ENCODE data around the gene FARP1. TPM values are rescaled to one million over a fixed set of nuclear protein-coding genes. Genes with fewer than 3 reads are reported as not detected.

Gene FARP1
- total RNA-seq, 2 donors from 2014 or later: 0.55 to 2.4 TPM

DNA sequence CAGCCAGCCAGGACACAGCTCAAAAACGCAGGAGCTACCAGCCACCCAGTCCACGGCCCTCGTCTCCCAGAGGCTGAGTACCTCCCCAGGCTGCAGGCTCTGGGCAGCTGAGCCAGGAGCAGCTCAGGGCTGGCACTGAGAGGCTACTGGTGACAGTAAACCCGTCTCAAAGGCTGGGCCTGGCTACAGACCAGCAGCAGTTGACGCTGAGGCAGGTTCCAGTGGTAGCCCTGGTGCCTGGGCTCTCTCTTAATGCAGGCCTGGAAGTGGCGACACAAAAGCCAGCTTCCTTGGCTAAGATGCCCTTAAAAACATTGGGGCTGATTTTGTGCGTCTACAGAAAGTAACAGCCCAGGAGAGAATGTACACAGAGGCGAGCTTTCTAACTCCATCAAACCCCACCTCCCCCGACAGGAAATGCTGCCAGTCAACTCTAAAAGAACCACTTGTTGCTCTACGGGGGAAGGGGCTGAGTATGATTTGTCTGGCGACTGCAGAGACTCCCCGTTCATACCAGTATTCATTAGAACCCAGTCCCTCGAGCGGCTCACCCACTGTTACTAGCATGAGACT, 307.7 kb downstream of the FARP1 start:
- Mint-ChIP-seq H3K4me1 (ENCODE audit: low read depth) (peaks cover 20% of the 10 kb centered on the region), H3K27ac (peak overlapping the region; percentile 83), H3K27me3 (ENCODE audit: low read depth) (no peaks in the 10 kb centered on the region), H3K4me3 (no peak overlapping the region), H3K9me3 (no peaks in the 10 kb centered on the region), H3K36me3 (ENCODE audit: insufficient read depth in 2 of 2) (peaks cover 0 to 13% of the 10 kb centered on the region in 2 donors)
- ATAC-seq (replicated peaks in 1 of 2) (peak; percentile 62 to 64), DNase-seq (peak; percentile 25 to 30)

DNA sequence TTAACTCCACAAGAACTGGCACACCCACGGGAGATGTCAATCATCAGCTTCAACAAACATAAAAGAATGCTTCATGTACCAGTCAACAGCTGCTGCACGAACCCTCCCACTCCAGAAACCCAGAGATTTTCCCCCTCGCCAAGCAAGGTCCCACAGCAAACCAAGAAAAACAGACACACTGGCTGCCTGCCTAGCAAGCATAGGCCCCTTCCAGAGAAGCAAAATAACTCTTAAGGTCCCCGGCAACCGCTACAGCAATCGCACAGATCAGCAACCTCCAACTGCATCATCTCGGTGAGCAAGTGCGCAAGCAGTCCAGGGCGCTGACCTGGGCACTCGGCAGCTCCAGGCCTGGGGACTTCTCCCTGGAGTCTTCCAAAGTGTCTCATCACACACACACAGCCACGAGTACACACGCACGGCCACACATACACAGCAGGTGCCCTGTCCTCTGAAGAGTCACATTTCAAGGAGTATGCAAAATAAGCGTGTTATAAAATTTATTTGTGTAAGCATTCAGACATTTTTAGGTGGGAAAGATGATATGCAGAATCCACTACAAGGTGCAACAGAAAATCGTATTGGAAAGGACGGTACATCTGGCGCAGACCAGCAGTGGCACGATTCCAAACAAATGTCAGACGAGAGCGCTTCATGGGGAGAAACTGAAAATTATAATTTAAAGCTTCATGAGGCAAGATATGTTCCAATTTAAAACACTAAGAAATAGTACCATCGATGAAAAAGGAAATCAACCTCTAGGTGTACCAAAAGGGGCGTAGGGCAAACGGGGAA, 309.0 kb downstream of the FARP1 start:
- H3K4me3 Mint-ChIP-seq: no peak overlapping the region
- DNase-seq: no peak
- H3K27ac Mint-ChIP-seq: peak overlapping the region; percentile 83
- no peaks in the 10 kb centered on the region for H3K27me3 Mint-ChIP-seq (ENCODE audit: low read depth)
- H3K9me3 Mint-ChIP-seq: no peaks in the 10 kb centered on the region
- peaks cover 15% of the 10 kb centered on the region for H3K4me1 Mint-ChIP-seq (ENCODE audit: low read depth)
- peaks cover 0 to 13% of the 10 kb centered on the region in 2 donors for H3K36me3 Mint-ChIP-seq (ENCODE audit: insufficient read depth in 2 of 2)
- ATAC-seq (replicated peaks in 1 of 2): no peak

DNA sequence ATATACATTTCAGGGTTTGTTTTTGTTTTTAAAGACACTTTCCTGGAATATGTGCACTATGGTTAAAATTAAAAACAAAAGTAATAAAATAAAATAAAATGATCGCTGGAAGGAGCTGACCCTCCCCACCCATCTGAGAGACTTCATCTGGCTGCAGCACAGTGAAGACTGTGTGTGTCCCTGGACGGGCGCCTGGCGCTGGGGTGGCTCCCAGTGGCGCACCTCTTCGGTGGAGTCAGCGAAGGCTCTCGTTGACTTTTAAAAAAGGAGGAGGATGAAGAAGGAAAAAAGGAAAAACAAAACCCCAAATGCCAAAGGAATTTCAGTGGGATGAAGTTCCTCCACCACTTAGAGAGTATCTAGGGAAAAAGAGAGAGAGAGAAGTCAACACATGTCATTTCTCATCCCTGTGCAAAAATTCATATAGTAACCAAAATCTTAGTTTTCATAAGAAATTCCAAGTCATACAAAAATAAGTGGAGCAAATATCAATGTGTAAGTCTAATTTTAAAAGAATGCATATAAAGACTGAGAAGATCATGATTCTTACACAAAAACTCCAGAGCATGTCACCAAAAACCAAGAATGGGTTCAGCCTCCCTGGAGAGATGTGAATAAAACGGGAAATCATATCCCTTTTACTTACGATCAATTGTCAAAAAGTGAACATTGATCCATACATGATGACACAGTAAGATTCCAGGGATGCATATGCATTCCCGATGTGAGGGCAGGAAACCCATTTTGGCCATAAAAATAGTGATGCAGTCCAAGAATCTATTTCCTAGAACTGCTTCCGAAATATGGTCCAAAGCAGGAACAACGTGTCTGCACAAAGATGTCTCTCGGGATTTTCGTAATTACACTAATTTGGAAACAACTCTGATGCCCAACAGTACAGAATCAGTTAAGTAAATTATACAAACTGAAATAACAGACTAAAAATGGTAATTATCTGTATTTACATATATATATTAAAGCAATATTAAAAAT, 310.3 kb downstream of the FARP1 start:
- H3K9me3 Mint-ChIP-seq: no peaks in the 10 kb centered on the region
- H3K27me3 Mint-ChIP-seq (ENCODE audit: low read depth): no peaks in the 10 kb centered on the region
- no peak overlapping the region for H3K4me3 Mint-ChIP-seq
- peak overlapping the region; percentile 48 for H3K27ac Mint-ChIP-seq
- peaks cover 15% of the 10 kb centered on the region for H3K4me1 Mint-ChIP-seq (ENCODE audit: low read depth)
- no peak for ATAC-seq (replicated peaks in 1 of 2)
- peaks cover 3 to 13% of the 10 kb centered on the region in 2 donors for H3K36me3 Mint-ChIP-seq (ENCODE audit: insufficient read depth in 2 of 2)
- DNase-seq: no peak

DNA sequence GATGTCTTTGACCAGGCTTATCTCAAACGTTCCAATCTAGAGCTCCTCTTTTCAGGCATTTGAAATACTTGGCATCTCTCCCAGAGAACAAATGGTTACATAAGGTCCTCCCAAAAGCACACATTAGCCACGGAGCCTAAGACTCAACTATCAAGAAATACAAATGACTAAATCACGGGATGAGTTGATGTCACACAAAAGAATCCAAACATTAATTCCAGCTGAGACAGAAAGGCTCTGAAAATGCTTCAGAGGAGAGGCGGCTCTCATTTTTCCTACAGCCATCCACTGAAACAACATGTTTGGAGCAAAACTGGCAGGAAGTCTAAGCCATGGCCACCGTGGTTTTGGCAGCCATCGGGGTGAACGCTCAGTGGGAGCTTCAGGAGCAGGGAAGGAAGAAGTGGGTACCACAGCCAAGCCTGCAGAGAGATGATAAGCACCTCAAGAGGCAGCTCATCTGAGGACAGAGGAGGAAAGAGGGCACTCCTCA, 311.5 kb downstream of the FARP1 start:
- H3K9me3 Mint-ChIP-seq: no peaks in the 10 kb centered on the region
- H3K27me3 Mint-ChIP-seq (ENCODE audit: low read depth): no peaks in the 10 kb centered on the region
- no peak for ATAC-seq (replicated peaks in 1 of 2)
- H3K36me3 Mint-ChIP-seq (ENCODE audit: insufficient read depth in 2 of 2): peaks cover 3 to 13% of the 10 kb centered on the region in 2 donors
- no peak overlapping the region for H3K27ac Mint-ChIP-seq
- H3K4me3 Mint-ChIP-seq: no peak overlapping the region
- no peak for DNase-seq
- H3K4me1 Mint-ChIP-seq (ENCODE audit: low read depth): peaks cover 15% of the 10 kb centered on the region

DNA sequence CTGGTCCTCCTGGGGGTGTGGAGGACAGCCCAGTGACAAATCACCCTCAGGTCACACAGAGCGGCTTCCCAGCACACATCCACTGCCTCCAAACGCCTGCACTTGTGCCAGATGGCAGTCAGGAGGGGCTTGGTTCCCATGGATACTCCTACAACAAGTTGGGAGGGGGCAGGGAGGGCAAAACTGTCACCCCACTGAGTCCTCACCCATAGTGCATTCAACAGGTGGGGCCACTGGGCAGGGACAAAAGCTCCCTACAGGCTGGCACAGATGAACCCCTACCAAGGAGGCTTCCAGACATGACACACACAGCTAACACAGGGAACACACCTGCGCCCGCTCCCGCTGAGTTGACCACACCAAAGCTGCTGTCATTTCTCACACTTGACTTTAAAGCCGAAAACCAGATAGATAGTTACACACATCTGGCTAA, 313.5 kb downstream of the FARP1 start:
- H3K4me1 Mint-ChIP-seq (ENCODE audit: low read depth): peaks cover 8% of the 10 kb centered on the region
- H3K4me3 Mint-ChIP-seq: no peak overlapping the region
- peak overlapping the region; percentile 8 for H3K27ac Mint-ChIP-seq
- H3K9me3 Mint-ChIP-seq: no peaks in the 10 kb centered on the region
- no peaks in the 10 kb centered on the region for H3K27me3 Mint-ChIP-seq (ENCODE audit: low read depth)
- ATAC-seq (replicated peaks in 1 of 2) (peak in 1 of 2 donors; percentile 25), DNase-seq (no peak)
- peaks cover 3 to 19% of the 10 kb centered on the region in 2 donors for H3K36me3 Mint-ChIP-seq (ENCODE audit: insufficient read depth in 2 of 2)

DNA sequence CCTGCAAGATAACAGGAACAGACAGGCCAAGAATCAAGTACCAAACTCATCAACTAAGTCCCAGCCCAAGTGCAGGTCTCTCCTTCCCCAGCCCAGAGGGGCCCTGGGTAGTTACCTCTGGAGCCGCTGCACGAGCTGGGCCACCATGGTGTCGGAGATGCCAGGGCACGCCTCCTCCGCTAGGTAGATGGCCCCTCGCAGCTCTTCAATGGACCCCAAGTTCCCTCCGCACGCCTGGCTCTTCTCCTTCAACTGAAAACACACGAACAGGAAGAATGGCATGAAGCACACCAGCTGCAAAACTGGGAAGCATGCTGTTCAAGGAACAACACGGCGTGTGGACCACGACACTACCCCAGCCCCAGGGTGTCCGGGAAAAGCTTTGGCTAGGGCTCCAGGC, 314.2 kb downstream of the FARP1 start:
- Mint-ChIP-seq H3K4me3 (no peak overlapping the region), H3K27ac (peak overlapping the region; percentile 8), H3K4me1 (ENCODE audit: low read depth) (peaks cover 1% of the 10 kb centered on the region), H3K27me3 (ENCODE audit: low read depth) (no peaks in the 10 kb centered on the region), H3K9me3 (no peaks in the 10 kb centered on the region), H3K36me3 (ENCODE audit: insufficient read depth in 2 of 2) (peaks cover 3 to 17% of the 10 kb centered on the region in 2 donors)
- ATAC-seq (replicated peaks in 1 of 2): no peak
- no peak for DNase-seq

DNA sequence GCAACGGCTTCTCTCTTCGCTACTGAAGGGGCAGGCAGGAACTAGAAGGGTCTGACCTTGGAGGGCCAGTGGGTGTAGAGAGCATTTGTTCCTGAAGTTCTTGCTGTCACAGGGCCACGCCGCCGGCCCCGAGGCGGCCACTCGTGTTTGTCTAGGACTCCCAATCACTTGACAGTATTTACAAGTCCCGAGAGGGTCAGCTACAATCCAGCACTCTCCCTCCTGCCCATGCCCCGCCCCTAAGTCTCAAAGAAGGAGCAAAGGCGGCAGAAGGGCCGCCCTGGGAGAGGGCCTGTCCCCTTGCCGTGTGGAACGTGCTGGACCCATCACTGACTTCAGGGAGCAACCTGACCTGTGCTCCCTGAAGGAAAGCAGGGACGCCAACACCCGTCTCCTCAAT, 315.5 kb downstream of the FARP1 start:
- no peak overlapping the region for H3K27ac Mint-ChIP-seq
- no peaks in the 10 kb centered on the region for H3K27me3 Mint-ChIP-seq (ENCODE audit: low read depth)
- no peak for ATAC-seq (replicated peaks in 1 of 2)
- H3K4me3 Mint-ChIP-seq: no peak overlapping the region
- peaks cover 7% of the 10 kb centered on the region for H3K4me1 Mint-ChIP-seq (ENCODE audit: low read depth)
- H3K9me3 Mint-ChIP-seq: no peaks in the 10 kb centered on the region
- peaks cover 10 to 18% of the 10 kb centered on the region in 2 donors for H3K36me3 Mint-ChIP-seq (ENCODE audit: insufficient read depth in 2 of 2)
- no peak for DNase-seq

DNA sequence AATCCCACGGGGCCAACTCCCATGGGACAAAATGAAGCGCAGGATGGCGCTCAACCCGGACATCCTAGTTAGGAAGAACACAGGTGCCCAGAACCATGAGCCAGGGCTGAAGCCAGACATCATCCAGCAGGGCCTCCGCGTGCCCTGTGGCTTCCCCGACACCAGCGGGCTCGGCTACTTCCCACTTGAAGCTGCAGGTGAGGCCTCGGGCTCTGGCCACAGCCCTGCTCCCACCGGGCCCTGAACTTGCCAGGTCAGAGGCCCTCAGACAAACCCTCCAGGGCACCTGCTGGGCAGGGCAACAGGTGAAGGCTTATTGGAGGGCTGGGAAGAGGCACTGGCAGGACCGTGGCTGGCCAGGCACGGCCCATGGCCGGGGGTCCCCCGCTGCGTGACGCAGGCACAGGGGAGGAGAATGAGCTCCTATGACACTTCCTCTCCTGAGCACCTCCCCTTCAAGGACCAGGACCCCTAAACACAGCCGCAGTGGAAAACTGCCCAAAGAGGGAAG, 316.3 kb downstream of the FARP1 start:
- Mint-ChIP-seq H3K4me3 (no peak overlapping the region), H3K27ac (peak overlapping the region; percentile 26), H3K36me3 (ENCODE audit: insufficient read depth in 2 of 2) (peaks cover 11 to 22% of the 10 kb centered on the region in 2 donors), H3K4me1 (ENCODE audit: low read depth) (peaks cover 7% of the 10 kb centered on the region), H3K9me3 (no peaks in the 10 kb centered on the region), H3K27me3 (ENCODE audit: low read depth) (no peaks in the 10 kb centered on the region)
- no peak for DNase-seq
- ATAC-seq (replicated peaks in 1 of 2): no peak

DNA sequence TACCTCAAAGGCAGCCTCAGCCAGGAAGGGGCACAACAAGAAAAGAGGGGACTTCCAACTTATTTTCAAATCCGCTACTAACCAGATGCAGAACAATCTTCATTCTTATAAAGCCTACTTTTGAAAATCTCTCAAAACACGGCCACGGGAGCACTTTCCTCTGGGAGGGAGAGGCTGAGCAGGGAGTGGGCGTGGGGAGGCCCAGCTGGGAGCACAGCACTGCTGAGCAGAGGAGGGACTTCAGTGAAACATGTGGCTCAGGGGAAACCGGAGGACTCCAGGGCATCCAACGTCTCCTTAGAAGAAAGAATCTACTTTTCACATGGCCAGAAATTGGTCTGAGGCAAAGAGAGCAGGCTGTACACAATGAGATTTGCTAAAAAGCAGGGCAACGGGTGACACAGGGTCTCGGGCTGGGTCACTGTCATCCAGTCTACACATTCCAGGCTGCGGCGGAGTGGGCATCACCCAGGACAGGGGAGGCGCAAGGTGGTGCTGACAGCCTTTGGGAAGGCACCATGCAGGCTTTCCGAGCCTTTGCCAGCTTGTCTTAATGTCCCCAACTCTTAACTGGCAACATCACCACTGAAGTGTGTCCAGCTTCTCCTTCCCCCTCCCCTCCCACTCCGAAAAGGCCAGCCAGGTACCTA, 317.0 kb downstream of the FARP1 start:
- no peak overlapping the region for H3K4me3 Mint-ChIP-seq
- peaks cover 11 to 21% of the 10 kb centered on the region in 2 donors for H3K36me3 Mint-ChIP-seq (ENCODE audit: insufficient read depth in 2 of 2)
- peak overlapping the region; percentile 68 for H3K27ac Mint-ChIP-seq
- H3K27me3 Mint-ChIP-seq (ENCODE audit: low read depth): no peaks in the 10 kb centered on the region
- ATAC-seq (replicated peaks in 1 of 2): no peak
- H3K4me1 Mint-ChIP-seq (ENCODE audit: low read depth): peaks cover 7% of the 10 kb centered on the region
- DNase-seq: no peak
- H3K9me3 Mint-ChIP-seq: no peaks in the 10 kb centered on the region

DNA sequence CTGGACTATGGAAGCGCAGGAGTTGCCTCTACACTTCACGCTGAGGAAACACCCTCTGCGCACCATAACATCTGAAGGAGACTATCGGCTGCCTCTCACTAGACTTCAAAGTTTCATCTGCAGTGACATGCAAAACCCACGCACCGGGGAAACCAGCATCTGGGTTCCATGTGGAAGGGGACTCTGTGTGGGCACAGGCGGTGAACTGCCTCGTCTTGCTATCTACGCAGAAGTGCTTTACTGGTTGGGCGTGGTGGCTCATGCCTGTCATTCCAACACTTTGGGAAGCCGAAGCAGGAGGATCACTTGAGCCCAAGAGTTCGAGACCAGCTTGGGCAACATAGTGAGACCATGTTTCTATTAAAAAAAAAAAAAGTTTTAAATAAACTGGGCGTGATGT, 317.6 kb downstream of the FARP1 start:
- H3K27me3 Mint-ChIP-seq (ENCODE audit: low read depth): no peaks in the 10 kb centered on the region
- ATAC-seq (replicated peaks in 1 of 2): no peak
- no peak overlapping the region for H3K4me3 Mint-ChIP-seq
- peaks cover 12% of the 10 kb centered on the region for H3K4me1 Mint-ChIP-seq (ENCODE audit: low read depth)
- no peak for DNase-seq
- H3K9me3 Mint-ChIP-seq: no peaks in the 10 kb centered on the region
- H3K36me3 Mint-ChIP-seq (ENCODE audit: insufficient read depth in 2 of 2): peaks cover 14 to 22% of the 10 kb centered on the region in 2 donors
- peak overlapping the region; percentile 68 for H3K27ac Mint-ChIP-seq

DNA sequence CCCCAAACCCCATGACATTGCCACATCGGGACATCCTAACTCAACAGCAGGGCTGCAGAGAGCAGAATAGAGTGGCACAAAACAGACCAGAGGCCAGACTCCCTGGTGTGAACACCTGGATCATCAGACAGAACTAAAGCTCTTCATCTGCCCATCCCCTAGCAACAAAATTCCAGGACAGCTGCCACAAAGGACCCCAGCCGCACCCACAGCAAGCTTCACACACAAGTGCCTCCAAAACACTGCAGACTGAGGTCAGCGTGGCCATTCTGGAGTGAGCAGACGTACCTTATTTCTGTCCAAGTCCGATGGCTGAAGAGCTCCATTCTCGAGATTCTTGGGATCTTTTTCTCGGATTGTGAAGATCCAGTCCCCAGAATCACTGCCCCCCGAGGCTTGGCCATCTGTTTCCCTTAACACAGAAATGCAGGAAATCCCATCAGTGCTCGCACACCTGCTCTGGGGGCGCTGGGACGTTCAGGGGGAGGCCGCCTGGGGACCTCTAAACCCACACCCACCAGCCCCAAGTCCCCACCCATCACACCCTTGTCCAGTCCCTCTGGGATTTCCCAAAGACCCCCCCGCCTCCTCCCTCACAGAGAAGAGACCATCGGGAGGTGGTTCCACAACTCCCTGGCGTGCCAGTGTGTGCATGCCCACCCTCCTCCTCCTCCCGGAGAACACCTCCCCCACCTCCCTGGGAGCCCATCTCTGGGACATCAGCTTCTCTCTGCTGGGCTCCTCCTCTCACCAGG, 318.8 kb downstream of the FARP1 start:
- H3K4me1 Mint-ChIP-seq (ENCODE audit: low read depth): peaks cover 16% of the 10 kb centered on the region
- no peak overlapping the region for H3K27ac Mint-ChIP-seq
- peaks cover 14 to 23% of the 10 kb centered on the region in 2 donors for H3K36me3 Mint-ChIP-seq (ENCODE audit: insufficient read depth in 2 of 2)
- H3K9me3 Mint-ChIP-seq: no peaks in the 10 kb centered on the region
- DNase-seq (no peak), ATAC-seq (replicated peaks in 1 of 2) (no peak)
- H3K4me3 Mint-ChIP-seq: no peak overlapping the region
- no peaks in the 10 kb centered on the region for H3K27me3 Mint-ChIP-seq (ENCODE audit: low read depth)
